Right lobe of liver (tissue), 4 donors: ENCODE data around the gene FAM83F.

ENCODE experiments used
- POLR2A ChIP-seq: fragments of 450-650 bp; IDR thresholded peaks from one replicate; pipeline ENCODE4 v1.6.1; 2017; ENCODE audit warnings: antibody characterized with exemption, mild to moderate bottlenecking
- TF ChIP-seq, protein P1 (sequence below), 4 donors: fragments of 200-600 bp in 3 of 4; fragments of 450-650 bp in 1 of 4; IDR thresholded peaks; one replicate each; pipeline versions ENCODE4 v1.5.1 to v1.8.0; 2016 to 2022; ENCODE audit warnings: antibody characterized with exemption in 4 of 4, mild to moderate bottlenecking in 2 of 4
- donor health status: DM: no; HTN: no; CAD: no.
- donor health status: DM: no; HTN: no; CAD: no.
- donor health status: DM: no; HTN: yes; CAD: no.

DNA sequence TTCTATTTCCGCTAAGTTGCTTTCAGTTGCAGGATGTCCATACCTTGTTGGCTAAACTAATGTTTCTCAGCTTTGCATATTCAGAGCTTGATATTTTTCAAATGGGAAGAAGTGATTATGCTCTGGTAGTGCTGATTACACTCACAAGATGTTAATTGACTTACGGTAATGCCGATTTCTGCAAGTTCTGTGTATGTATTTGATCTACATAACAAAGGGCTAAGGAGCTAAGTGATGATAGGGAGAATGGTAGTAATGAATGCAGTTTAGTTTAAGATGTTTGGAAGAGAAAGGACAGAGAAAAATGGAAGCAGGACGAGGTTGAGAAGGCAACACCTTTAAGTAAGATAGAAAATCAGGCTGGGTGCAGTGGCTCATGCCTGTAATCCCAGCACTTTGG lies 61.4 kb downstream of the FAM83F start:
- TF ChIP-seq, protein P1, sequence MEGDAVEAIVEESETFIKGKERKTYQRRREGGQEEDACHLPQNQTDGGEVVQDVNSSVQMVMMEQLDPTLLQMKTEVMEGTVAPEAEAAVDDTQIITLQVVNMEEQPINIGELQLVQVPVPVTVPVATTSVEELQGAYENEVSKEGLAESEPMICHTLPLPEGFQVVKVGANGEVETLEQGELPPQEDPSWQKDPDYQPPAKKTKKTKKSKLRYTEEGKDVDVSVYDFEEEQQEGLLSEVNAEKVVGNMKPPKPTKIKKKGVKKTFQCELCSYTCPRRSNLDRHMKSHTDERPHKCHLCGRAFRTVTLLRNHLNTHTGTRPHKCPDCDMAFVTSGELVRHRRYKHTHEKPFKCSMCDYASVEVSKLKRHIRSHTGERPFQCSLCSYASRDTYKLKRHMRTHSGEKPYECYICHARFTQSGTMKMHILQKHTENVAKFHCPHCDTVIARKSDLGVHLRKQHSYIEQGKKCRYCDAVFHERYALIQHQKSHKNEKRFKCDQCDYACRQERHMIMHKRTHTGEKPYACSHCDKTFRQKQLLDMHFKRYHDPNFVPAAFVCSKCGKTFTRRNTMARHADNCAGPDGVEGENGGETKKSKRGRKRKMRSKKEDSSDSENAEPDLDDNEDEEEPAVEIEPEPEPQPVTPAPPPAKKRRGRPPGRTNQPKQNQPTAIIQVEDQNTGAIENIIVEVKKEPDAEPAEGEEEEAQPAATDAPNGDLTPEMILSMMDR (IDR thresholded peaks at IDR 0.05): no peak
- no peak for TF ChIP-seq POLR2A
